RCC 7860 (cell line): ENCODE data around the gene DPP10.
"Not testable (repeated sequence)": the region's sequence is repeated elsewhere in the genome, so short reads cannot be mapped to it uniquely, and the experiment has no call there.

Experiments
- DNase-seq: peaks from one replicate; pipeline ENCODE4 v3.0.0-alpha.2; 2015; ENCODE audit warnings: low spot score
- FAIRE-seq: peaks from 2 replicates; lab custom pipeline; 2012; peaks lifted over from hg19 to GRCh38; lab: Jason Lieb, UNC

The DPP10 gene

GRCh38 chr2:114499101-114499500 lies 56.7 kb downstream of the DPP10 start:
- no peak for DNase-seq
- no peak for FAIRE-seq

GRCh38 chr2:114507744-114508143 lies 65.3 kb downstream of the DPP10 start:
- no peak for DNase-seq
- FAIRE-seq: no peak

DNA sequence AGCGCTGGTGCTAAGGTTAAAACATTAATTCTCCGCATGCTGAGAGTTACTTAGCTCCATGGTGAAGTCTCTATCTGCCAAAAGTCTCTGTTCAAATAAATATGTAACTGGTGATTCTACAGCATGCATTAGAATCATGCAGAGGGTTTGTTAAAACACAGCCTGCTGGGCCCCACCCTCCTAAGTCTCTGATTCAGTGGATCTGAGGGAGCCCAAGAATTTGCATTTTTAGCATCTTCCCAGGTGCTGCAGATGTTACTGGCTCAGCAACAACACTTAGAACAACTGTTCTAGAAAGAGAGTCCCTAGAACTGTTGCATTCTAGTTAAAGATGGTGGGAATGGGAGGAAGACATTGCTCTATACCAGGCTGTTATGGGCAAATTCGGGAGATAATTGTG lies 73.4 kb downstream of the DPP10 start:
- no peak for DNase-seq
- FAIRE-seq: no peak

GRCh38 chr2:114517580-114517979 lies 75.1 kb downstream of the DPP10 start:
- no peak for FAIRE-seq
- no peak for DNase-seq

DNA sequence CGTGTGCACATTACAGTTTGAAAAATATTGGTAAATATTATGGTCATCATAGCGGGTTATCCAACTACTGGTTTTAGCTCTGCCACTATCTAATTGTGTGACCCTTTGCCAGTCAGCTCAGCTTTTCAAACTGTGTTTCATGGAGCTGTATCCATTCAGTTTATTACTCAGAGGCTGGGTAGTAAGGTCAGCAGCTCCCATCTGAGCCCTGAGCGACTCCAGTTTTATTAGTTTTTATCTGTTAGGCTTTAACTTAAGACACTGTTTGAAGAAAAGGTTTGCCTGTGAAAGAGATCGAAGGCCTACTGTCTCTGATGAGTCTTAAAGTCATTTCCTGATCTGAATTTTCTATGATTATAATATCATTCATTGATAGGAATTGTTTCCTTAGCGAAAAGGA lies 76.3 kb downstream of the DPP10 start:
- FAIRE-seq (no peak), DNase-seq (no peak)

GRCh38 chr2:114522612-114523011 lies 80.2 kb downstream of the DPP10 start:
- not testable (repeated sequence) for DNase-seq, FAIRE-seq

GRCh38 chr2:114525955-114526354 lies 83.5 kb downstream of the DPP10 start:
- FAIRE-seq (no peak), DNase-seq (no peak)

GRCh38 chr2:114526841-114527240 lies 84.4 kb downstream of the DPP10 start:
- FAIRE-seq: no peak

GRCh38 chr2:114527330-114527983 lies 85.0 kb downstream of the DPP10 start:
- FAIRE-seq: no peak
- DNase-seq: no peak

More at GRCh38 chr2:114526841-114527240, 84.4 kb downstream of the DPP10 start:
- DNase-seq: no peak

DNA sequence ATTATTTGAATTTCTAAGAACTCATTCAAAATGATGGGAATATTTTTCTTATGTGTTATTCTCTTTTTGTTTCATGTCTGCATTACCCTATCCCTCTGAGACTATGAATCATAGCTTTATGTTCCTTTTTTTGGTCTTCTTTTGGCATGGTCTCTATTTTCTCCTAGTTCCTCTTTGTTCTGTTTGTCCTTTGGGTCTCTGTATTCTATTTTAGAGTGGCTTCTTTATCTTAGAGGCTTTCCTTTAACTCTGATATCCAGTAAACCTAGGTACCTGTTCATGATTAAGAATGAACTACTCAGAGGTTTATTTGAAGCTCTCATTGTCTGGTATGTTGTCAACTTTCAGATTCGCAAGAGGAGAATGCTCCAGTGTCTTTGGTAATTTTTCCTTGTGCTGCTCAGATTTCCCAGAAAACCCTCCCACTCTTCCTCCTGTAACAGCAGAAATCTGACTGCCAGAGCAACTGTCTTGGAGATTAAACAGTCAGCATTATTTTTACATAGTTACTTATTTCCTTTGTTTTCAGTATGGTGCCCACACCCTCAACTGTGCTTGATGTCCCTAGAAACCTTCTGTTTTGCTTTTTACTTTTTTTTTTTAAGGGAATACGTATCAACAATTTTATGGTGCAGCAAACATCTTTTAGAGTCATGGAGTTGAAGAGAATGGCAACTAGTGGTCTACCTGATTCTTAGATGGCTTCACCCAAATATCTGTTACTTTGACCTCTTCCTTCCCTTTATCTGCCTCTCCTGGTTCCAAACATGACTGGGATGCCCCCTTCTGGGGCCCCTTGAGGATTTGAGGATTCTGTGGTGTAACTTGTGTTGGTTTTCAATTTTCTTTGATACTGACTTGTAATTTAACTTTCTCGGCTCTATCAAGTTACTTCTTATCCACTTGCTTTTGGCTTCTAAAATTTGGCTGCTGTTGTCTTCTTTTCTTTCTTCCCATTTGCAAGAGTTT lies 92.0 kb downstream of the DPP10 start:
- DNase-seq: no peak
- FAIRE-seq: no peak

GRCh38 chr2:114537777-114538176 lies 95.3 kb downstream of the DPP10 start:
- no peak for FAIRE-seq

GRCh38 chr2:114542695-114543094 lies 100.3 kb downstream of the DPP10 start:
- FAIRE-seq (no peak), DNase-seq (no peak)

More at GRCh38 chr2:114537777-114538176, 95.3 kb downstream of the DPP10 start:
- DNase-seq: no peak

- FAIRE-seq (no peak), DNase-seq (no peak)
Measured at GRCh38 chr2:114543236-114543766, 100.9 kb downstream of the DPP10 start.

- FAIRE-seq (no peak), DNase-seq (no peak)
Measured at GRCh38 chr2:114545052-114545451, 102.6 kb downstream of the DPP10 start.

GRCh38 chr2:114546531-114546930 lies 104.1 kb downstream of the DPP10 start:
- DNase-seq (no peak), FAIRE-seq (no peak)

- DNase-seq (no peak), FAIRE-seq (no peak)
Measured at GRCh38 chr2:114548151-114548550, 105.7 kb downstream of the DPP10 start.

- DNase-seq: no peak
- no peak for FAIRE-seq
Measured at GRCh38 chr2:114550364-114550763, 107.9 kb downstream of the DPP10 start.

DNA sequence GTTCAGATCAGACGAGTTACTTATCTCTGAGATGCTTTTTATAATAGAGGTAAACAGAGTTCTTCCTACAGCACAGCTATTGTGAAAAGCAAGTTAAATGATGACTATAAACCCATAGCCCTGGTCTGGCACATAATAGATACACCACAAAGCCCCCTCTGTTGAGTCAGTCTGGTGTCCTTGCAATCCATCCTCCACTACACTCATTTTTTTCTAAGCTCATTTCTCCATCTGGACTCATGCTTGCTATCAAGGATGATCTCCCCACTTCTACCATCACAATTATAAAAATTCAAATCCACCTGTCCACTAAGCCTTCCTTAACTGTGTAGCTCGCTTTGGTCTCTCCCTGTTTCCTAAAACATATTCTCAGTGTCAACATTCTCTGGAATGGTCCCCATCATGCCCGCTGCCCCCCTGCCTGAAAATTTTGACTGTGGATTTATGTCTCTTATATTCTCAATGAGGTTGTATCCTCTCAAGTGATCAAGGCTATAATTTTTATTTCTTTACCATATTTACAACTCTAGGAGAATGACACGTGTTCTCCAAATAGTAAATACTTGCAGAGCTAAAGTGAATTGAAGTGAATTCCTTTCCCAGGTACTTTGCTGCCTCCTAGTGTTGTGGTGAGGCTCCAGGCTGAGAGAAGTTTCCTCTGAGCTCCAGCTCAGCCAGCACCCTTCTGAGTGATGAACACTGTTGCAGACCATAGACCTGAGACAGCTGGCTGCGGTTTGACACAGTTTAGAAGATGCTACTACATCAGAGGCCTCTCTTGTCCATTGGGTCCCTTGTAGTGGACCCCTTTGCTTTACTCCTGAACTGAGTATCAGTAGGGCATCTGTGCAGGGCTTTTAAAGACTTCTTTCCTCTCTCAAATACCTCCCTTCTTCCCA lies 108.7 kb downstream of the DPP10 start:
- DNase-seq (peak; percentile 23), FAIRE-seq (no peak)

DNA sequence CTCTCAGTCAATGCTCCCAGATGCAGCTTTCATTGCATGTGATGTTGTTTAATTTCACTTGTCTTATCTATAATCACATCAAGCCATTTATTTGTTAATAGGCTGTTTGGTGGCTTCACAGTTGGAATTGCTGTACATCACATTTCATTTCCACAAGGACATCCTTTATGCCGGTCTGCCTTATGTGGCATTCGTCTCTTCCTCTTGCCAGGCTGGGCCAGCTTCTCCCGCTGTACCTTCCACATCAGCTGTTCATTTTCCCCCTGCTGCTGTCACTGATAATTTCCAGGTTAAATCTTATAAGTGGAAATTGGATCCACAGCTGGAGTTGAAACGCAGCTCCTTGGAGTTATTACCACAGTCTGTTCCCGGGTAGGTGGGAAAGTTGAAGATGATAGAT lies 110.6 kb downstream of the DPP10 start:
- no peak for FAIRE-seq
- no peak for DNase-seq

DNA sequence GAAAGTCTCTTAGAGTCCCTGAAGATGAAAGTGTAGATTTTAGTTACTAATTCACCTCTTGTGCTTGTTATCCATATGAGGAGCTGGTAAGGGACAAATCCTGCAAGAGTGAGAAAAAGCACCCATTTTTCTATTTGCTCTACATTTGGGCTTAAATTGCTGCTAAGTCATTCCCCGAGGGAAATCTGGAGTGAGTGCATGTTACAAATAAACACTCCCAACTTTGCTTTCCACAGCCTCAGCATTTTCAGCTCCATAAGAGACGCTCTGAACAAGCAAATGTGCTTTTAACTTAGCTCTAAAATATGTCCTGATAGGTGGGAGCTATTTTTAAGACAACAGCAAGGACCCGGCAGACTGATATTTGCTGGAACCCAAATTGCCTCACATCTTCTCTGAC lies 126.7 kb downstream of the DPP10 start:
- FAIRE-seq: no peak
- no peak for DNase-seq

DNA sequence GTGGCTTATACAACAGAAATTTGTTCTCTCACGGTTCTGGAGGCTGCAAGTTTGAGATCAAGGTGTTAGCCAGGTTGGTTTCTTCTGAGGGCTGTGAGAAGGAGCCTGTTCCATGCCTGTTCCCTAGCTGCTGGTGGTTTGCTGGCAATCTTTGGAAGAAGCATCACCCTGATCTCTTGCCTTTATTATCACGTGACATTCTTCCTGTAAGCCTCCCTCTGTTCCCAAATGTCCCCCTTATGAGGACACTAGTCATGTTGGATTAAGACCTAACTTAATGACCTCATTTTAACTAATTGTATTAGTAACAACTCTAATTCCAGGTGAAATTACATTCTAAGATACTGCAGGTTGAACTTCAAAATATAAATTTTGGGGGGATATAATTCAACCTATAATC lies 135.2 kb downstream of the DPP10 start:
- DNase-seq (no peak), FAIRE-seq (no peak)
